ENCODE data around the gene SLC25A44. TPM values are rescaled to one million over a fixed set of nuclear protein-coding genes. Genes with fewer than 3 reads are reported as not detected.

SLC25A44 gene
- total RNA-seq, 1 donor from 2014 or later = 18.2 TPM

DNA sequence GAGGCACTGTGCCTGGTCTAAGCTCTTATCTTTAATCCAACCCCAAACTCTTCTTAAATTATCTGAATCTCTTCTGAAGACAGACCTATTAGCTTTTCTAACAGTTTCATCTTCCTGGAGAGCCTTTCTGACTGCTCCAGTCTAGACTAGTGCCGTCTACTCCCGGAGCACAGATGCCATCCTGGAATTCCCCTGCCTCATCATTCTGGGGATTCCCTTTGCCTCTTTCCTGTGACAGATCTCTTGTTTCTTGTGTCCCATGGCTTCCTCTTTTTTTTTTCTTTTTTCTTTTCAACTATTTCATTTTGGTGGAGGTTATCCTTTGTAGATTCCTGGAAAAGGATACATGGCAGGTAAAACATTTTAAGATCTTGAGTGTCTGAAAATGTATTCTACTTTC lies 28.8 kb upstream of the SLC25A44 start:
- TF ChIP-seq, protein P1, sequence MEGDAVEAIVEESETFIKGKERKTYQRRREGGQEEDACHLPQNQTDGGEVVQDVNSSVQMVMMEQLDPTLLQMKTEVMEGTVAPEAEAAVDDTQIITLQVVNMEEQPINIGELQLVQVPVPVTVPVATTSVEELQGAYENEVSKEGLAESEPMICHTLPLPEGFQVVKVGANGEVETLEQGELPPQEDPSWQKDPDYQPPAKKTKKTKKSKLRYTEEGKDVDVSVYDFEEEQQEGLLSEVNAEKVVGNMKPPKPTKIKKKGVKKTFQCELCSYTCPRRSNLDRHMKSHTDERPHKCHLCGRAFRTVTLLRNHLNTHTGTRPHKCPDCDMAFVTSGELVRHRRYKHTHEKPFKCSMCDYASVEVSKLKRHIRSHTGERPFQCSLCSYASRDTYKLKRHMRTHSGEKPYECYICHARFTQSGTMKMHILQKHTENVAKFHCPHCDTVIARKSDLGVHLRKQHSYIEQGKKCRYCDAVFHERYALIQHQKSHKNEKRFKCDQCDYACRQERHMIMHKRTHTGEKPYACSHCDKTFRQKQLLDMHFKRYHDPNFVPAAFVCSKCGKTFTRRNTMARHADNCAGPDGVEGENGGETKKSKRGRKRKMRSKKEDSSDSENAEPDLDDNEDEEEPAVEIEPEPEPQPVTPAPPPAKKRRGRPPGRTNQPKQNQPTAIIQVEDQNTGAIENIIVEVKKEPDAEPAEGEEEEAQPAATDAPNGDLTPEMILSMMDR (IDR thresholded peaks at IDR 0.05; ENCODE audit: insufficient read depth, low read length, poor library complexity, severe bottlenecking) = no peak
- Histone ChIP-seq H3K27me3 (ENCODE audit: control insufficient read depth, insufficient read depth, low read length) (no peaks in the 10 kb centered on the region), H3K36me3 (ENCODE audit: control insufficient read depth, insufficient read depth, low read length) (no peaks in the 10 kb centered on the region), H3K4me3 (ENCODE audit: low read depth, low read length) (no peak overlapping the region)
- no peak for DNase-seq (ENCODE audit: low read depth)

DNA sequence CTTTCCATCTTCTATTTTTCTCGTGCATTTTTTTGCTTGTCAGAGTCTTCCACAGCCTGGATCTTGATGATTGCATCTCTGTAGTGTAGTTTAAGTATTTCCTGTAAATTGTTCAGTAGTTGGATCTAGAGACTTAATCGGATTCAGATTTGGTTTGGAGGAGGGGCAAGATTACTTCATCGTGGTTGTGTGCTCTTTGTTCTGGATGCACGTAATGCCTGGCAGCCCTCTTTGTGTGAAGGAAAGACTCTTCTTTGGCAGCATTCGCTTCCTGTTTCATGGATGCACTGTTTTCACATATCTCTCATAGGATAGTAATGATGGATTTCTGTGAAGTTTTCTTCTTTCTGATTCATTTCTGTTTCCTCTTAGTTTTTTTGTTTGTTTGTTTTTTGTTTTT lies 26.4 kb upstream of the SLC25A44 start:
- TF ChIP-seq, protein P1 (IDR thresholded peaks at IDR 0.05; ENCODE audit: insufficient read depth, low read length, poor library complexity, severe bottlenecking) = no peak
- Histone ChIP-seq H3K27me3 (ENCODE audit: control insufficient read depth, insufficient read depth, low read length) (no peaks in the 10 kb centered on the region), H3K36me3 (ENCODE audit: control insufficient read depth, insufficient read depth, low read length) (no peaks in the 10 kb centered on the region), H3K4me3 (ENCODE audit: low read depth, low read length) (no peak overlapping the region)
- DNase-seq (ENCODE audit: low read depth) = no peak

DNA sequence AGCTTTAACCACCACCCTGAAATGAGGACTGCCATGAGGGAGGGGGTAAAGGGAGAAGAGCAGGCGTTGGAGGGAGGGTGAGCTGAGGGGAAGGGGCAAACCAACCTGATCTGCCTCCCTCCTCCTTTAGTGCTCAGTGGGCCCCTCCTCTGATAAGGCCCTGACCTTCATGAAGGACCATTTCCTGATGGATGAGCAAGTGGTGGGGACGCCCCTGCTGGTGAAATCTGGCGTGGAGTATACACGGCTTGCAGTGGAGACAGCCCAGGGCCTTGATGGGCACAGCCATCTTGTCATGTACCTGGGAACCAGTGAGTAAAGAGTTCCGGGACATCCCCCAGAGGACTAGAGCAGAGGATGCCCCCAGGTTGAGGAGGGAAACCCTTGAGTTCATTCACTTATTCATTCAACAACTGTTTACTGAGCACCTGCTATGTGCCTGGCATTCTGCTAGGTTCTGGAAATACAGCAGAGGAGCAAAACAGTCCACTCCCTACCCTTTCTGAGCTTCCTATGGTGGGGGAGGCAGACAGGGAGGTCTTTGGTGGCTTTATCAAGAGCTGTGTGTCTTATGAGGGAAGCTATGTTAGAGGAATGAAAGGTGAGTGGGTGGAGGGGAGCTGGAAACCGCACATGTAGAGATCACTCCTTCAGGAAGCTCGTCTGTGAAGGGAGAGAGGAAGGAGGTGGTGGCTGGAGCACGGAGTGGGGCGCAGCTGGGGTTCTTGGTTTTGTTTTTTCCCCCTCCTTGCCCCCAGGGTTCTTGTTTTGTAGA lies 21.0 kb upstream of the SLC25A44 start:
- Histone ChIP-seq H3K36me3 (ENCODE audit: control insufficient read depth, insufficient read depth, low read length) (no peaks in the 10 kb centered on the region), H3K4me3 (ENCODE audit: low read depth, low read length) (no peak overlapping the region), H3K27me3 (ENCODE audit: control insufficient read depth, insufficient read depth, low read length) (no peaks in the 10 kb centered on the region)
- DNase-seq (ENCODE audit: low read depth) = no peak
- TF ChIP-seq, protein P1 (IDR thresholded peaks at IDR 0.05; ENCODE audit: insufficient read depth, low read length, poor library complexity, severe bottlenecking) = no peak

DNA sequence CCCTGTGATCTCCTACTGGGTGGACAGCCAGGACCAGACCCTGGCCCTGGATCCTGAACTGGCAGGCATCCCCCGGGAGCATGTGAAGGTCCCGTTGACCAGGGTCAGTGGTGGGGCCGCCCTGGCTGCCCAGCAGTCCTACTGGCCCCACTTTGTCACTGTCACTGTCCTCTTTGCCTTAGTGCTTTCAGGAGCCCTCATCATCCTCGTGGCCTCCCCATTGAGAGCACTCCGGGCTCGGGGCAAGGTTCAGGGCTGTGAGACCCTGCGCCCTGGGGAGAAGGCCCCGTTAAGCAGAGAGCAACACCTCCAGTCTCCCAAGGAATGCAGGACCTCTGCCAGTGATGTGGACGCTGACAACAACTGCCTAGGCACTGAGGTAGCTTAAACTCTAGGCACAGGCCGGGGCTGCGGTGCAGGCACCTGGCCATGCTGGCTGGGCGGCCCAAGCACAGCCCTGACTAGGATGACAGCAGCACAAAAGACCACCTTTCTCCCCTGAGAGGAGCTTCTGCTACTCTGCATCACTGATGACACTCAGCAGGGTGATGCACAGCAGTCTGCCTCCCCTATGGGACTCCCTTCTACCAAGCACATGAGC lies 17.2 kb upstream of the SLC25A44 start:
- no peak for DNase-seq (ENCODE audit: low read depth)

DNA sequence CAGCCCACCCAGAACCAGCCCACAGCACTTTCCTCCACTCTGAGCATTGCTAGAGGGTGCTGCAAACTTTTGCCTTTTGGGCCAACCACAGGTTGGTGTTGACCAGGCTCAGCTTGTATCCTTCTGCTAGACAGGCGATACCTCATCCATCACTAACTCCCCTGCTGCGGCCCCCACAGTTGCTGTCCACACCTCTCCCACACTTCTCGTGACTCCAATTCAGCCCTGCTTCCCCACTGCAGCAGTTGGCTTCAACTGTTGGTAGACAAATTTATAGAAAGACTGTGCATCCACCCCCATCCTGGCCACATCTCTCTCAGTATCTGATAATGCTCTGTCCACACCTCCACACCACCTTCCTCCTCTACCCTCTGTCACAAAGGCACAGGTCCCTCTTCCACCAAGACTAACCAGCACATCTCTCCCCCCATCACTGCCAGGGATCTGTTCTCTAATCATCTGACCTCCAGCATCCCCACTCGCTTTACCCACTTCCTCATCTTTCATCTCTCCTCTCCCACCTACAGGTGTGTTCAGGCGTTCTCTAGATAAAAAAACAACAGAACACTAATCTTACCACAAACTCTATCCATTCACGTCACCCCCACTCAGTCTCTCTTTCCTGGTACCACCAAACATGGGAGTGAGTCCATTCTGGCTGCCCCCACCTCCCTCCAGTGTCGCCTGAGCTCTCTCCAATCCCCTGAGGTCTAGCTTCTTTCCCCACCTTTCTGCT lies 15.8 kb upstream of the SLC25A44 start:
- Histone ChIP-seq H3K27me3 (ENCODE audit: control insufficient read depth, insufficient read depth, low read length) (no peaks in the 10 kb centered on the region), H3K4me3 (ENCODE audit: low read depth, low read length) (no peak overlapping the region), H3K36me3 (ENCODE audit: control insufficient read depth, insufficient read depth, low read length) (no peaks in the 10 kb centered on the region)
- DNase-seq (ENCODE audit: low read depth) = no peak
- TF ChIP-seq, protein P1 (IDR thresholded peaks at IDR 0.05; ENCODE audit: insufficient read depth, low read length, poor library complexity, severe bottlenecking) = no peak

More for the DNA sequence above, 17.2 kb upstream of the SLC25A44 start:
- H3K4me3 ChIP-seq (ENCODE audit: low read depth, low read length) = no peak overlapping the region
- TF ChIP-seq, protein P1 (IDR thresholded peaks at IDR 0.05; ENCODE audit: insufficient read depth, low read length, poor library complexity, severe bottlenecking) = no peak
- no peaks in the 10 kb centered on the region for H3K36me3 ChIP-seq (ENCODE audit: control insufficient read depth, insufficient read depth, low read length)
- H3K27me3 ChIP-seq (ENCODE audit: control insufficient read depth, insufficient read depth, low read length) = no peaks in the 10 kb centered on the region
